Ovary (tissue), 9 donors: ENCODE results near the gene ELMO2. TPM values are rescaled to one million over a fixed set of nuclear protein-coding genes. Genes with fewer than 3 reads are reported as not detected.

Source experiments
- DNase-seq, 5 donors: peaks; one replicate each; pipeline ENCODE4 v3.0.0-alpha.2; 2019 to 2020
- H3K27ac ChIP-seq, 2 donors: fragments of 200-600 bp; one replicate each; pipeline versions ENCODE4 v1.5.1 to v1.8.0; 2019 to 2022
- H3K27me3 ChIP-seq: fragments of 200-600 bp; one replicate; pipeline ENCODE4 v1.8.0; 2022
- H3K36me3 ChIP-seq: fragments of 200-600 bp; sonication (generic); one replicate; pipeline ENCODE4 v1.5.1; 2019
- H3K4me1 ChIP-seq: one replicate; pipeline ENCODE4 v1.8.1; 2013; ENCODE audit warnings: mild to moderate bottlenecking, moderate library complexity; ENCODE audit not compliant: insufficient read depth
- H3K4me3 ChIP-seq: fragments of 200-600 bp; sonication (generic); one replicate; pipeline ENCODE4 v1.5.1; 2017
- H3K9me3 ChIP-seq, 2 donors: fragments of 200-600 bp in 1 of 2; sonication (generic) in 1 of 2; one replicate each; pipeline versions ENCODE4 v1.5.1 to v1.8.1; 2013 to 2019; ENCODE audit warnings: mild to moderate bottlenecking in 1 of 2, moderate library complexity in 1 of 2
- EP300 ChIP-seq: sonication (generic); formaldehyde crosslinking; IDR thresholded peaks from one replicate; pipeline ENCODE4 v1.6.1; 2017; ENCODE audit warnings: antibody characterized with exemption
- POLR2A ChIP-seq: fragments of 450-650 bp; IDR thresholded peaks from one replicate; pipeline ENCODE4 v1.6.1; 2017; ENCODE audit warnings: antibody characterized with exemption, mild to moderate bottlenecking, moderate library complexity
- WGBS, 3 donors: extraction: QIAGEN DNeasy Blood & Tissue Kit in 1 of 3; methylation state at CpG; one replicate each; pipeline versions ENCODE4 v1.1.5 to v1.1.7; 2013 to 2017; 5-methylcytosine and 5-hydroxymethylcytosine counted together
- intact Hi-C, 4 donors: fragments of 100-400 bp; cut with DNase I; formaldehyde crosslinking; loops; one replicate each; pipeline versions ENCODE4 v1.11.0 to v1.15.1; 2022 to 2023
- polyA plus RNA-seq, 2 donors: library from polyadenylated mRNA; stranded (reverse); fragments of 200-250 nt in 1 of 2; fragments of 350-450 nt in 1 of 2; fragmentation: Illumina TruSeq in 1 of 2; extraction: RNeasy Lipid Tissue Mini Kit (QIAGEN cat#74804) in 1 of 2; gene quantifications; one replicate each; pipeline ENCODE4 v1.2.3, GENCODE V29; 2013 to 2014
- total RNA-seq, 7 donors: library from RNA; depleted of rRNA in 2 of 7; stranded (reverse); fragments of >200 nt in 2 of 7; fragmentation: NEBNext Ultra II Directional in 3 of 7; extraction: Animal tissue kit (Norgen Biotek cat#: 25700) in 3 of 7; gene quantifications; one replicate each; pipeline versions ENCODE4 v1.1.0 to v1.2.4, GENCODE V29; 2016 to 2023
- TF ChIP-seq, protein P1 (sequence below), 3 donors: fragments of 450-650 bp in 2 of 3; fragments of 200-600 bp in 1 of 3; IDR thresholded peaks; one replicate each; pipeline versions ENCODE4 v1.5.1 to v1.8.0; 2016 to 2022; ENCODE audit warnings: antibody characterized with exemption in 3 of 3, mild to moderate bottlenecking in 1 of 3
- donor health status: DM: no; HTN: no; CAD: no; lungs with moderate emphysema.
- donor health status: DM: no; HTN: no; CAD: no.
- donor health status: Bipolar disorder and iron deficiency.
- donor health status: DM: yes; HTN: yes; CAD: no.
- donor health status: DM: no; HTN: no; CAD: no.
- donor health status: DM: yes; HTN: yes; CAD: no.

The ELMO2 gene
- total and polyA plus RNA-seq, 9 donors: 19.1 to 57.6 (median 41.0) TPM

DNA sequence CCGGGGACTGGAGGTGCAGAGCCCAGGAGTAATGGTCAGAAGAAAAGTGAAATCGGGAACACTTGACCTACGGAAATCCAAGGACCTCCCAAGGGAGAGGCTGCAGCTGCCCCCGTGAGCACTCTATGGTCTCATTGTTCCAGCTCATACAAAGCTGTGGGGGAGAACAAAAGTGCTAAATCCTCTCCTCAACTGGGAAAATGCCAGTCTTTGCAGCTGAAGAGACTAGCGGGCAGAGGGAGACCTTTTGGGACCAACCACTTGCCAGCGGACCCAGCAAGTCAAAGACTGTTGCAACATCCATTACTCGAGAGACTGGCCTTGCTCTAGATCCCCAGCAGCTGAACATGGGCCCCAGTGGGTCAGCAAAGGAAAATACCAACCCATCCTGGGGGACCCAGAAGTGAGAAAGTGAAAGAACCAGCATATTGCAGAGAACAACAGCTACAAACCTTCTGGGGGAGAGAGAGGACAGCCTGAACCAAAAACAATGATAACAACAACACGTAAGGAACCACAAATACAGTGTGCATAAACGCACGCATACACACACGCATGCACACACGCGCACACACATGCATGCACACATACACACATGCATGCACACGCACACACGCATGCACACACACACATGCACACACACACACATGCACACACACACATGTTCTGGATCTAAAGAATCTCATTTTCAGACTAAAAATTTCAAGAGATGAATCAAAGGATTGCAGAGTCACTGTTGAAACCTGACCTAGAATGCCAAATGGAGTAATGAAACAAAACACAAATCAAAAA lies 24.7 kb upstream of the ELMO2 start:
- 30 to 36% (median 34%) methylated on average over 15 of the region's 15 CpGs for WGBS, 3 donors
- no peaks in the 10 kb centered on the region for H3K9me3 ChIP-seq
- no peaks in the 10 kb centered on the region for H3K36me3 ChIP-seq
- intact Hi-C loops: no loop called here
- DNase-seq: peak in 1 of 5 donors; percentile 40
- TF ChIP-seq, protein P1, sequence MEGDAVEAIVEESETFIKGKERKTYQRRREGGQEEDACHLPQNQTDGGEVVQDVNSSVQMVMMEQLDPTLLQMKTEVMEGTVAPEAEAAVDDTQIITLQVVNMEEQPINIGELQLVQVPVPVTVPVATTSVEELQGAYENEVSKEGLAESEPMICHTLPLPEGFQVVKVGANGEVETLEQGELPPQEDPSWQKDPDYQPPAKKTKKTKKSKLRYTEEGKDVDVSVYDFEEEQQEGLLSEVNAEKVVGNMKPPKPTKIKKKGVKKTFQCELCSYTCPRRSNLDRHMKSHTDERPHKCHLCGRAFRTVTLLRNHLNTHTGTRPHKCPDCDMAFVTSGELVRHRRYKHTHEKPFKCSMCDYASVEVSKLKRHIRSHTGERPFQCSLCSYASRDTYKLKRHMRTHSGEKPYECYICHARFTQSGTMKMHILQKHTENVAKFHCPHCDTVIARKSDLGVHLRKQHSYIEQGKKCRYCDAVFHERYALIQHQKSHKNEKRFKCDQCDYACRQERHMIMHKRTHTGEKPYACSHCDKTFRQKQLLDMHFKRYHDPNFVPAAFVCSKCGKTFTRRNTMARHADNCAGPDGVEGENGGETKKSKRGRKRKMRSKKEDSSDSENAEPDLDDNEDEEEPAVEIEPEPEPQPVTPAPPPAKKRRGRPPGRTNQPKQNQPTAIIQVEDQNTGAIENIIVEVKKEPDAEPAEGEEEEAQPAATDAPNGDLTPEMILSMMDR (IDR thresholded peaks at IDR 0.05): no peak
- no peak for TF ChIP-seq EP300
- TF ChIP-seq POLR2A: no peak
- H3K27me3 ChIP-seq: no peaks in the 10 kb centered on the region
- H3K4me3 ChIP-seq: no peak overlapping the region
- H3K27ac ChIP-seq: no peak overlapping the region
- H3K4me1 ChIP-seq: peaks cover 1% of the 10 kb centered on the region

DNA sequence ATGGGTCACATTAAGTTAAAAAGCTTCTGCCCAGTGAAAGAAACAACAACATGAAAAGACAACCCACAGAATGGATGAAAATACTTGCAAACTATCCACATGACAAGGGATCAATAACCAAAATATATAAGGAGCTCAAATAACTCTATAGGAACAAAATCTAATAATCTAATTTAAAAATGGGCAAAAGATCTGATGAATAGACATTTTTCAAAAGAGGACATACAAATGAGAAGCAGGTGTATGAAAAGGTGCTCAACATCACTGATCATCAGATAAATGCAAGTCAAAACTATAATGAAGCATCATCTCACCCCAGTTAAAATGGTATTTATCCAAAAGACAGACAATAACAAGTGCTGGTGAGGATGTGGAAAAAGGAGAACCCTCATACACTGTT lies 21.0 kb upstream of the ELMO2 start:
- Histone ChIP-seq H3K27me3 (no peaks in the 10 kb centered on the region), H3K9me3 (no peaks in the 10 kb centered on the region), H3K27ac (no peak overlapping the region), H3K36me3 (no peaks in the 10 kb centered on the region), H3K4me1 (peaks cover 1% of the 10 kb centered on the region), H3K4me3 (no peak overlapping the region)
- no peak for DNase-seq
- TF ChIP-seq, protein P1 (IDR thresholded peaks at IDR 0.05): no peak
- TF ChIP-seq EP300: no peak
- no peak for TF ChIP-seq POLR2A
- intact Hi-C loops: loop anchor here in 1 of 4 donors (5.0 kb wide), 1 partner anchor 285 kb away; no protein-coding TSS in a partner anchor

DNA sequence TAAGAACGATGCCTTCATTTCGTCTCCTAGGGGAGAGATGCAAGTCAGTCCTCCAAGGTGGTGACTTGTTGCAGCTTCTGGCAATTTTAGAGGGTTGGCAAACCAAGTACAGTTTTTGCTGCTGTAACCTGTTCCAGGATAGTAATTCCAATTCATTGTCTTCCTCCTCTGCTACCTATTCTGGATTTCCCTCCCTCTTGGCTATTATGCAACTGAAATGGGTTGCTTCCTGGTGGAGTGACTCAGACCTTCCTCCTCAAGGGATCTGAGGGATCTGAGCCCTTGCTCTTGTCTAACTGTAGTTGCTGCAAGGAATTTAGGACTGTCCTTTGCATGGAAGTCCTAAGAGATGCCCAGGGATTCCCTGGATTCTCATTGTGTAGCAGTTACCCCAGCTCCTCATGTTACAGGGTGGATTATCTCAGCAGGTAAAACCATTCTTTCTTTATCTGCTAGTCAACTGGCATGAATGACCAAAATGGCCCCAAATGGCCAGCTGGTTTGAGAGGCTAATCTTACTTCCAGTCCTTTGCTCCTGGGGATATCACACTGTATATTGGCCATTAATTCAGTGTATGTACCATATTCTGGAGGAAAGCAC lies 17.6 kb upstream of the ELMO2 start:
- no peaks in the 10 kb centered on the region for H3K4me1 ChIP-seq
- no peaks in the 10 kb centered on the region for H3K9me3 ChIP-seq
- H3K36me3 ChIP-seq: no peaks in the 10 kb centered on the region
- DNase-seq: no peak
- intact Hi-C loops: no loop called here
- no peaks in the 10 kb centered on the region for H3K27me3 ChIP-seq
- TF ChIP-seq POLR2A (no peak), EP300 (no peak)
- TF ChIP-seq, protein P1 (IDR thresholded peaks at IDR 0.05): no peak
- WGBS, 3 donors: 90 to 97% (median 96%) methylated on average over 2 of the region's 2 CpGs
- no peak overlapping the region for H3K27ac ChIP-seq
- H3K4me3 ChIP-seq: no peak overlapping the region

DNA sequence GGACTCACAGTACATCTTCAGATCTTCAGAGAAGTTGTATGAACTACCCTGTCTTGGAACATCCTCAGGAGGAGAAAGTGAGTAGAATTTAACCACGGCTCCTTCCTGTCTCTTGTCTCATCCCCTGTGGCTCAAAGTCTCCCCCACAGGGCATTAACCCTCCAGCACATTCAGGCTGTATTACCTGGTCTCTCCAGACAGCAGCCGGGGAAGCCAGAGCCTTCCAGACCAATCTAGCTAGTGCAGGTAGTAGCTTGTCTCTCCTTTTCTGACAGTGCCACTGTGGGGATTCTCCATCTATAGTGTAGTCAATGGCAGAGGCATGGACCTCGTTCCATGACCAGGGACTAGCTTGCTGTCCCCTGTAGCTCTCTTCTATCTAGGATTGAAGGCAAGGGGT lies 16.9 kb upstream of the ELMO2 start:
- H3K27ac ChIP-seq: no peak overlapping the region
- DNase-seq: no peak
- intact Hi-C loops: no loop called here
- WGBS, 3 donors: 53 to 68% (median 56%) methylated on average over 3 of the region's 3 CpGs
- no peak for TF ChIP-seq EP300
- TF ChIP-seq POLR2A: no peak
- TF ChIP-seq, protein P1 (IDR thresholded peaks at IDR 0.05): no peak
- H3K9me3 ChIP-seq: no peaks in the 10 kb centered on the region
- H3K4me3 ChIP-seq: no peak overlapping the region
- no peaks in the 10 kb centered on the region for H3K36me3 ChIP-seq
- H3K4me1 ChIP-seq: no peaks in the 10 kb centered on the region
- H3K27me3 ChIP-seq: no peaks in the 10 kb centered on the region
